Right ventricle myocardium superior (tissue), 1 donor: ENCODE measurements around the gene FLOT2. TPM values are rescaled to one million over a fixed set of nuclear protein-coding genes. Genes with fewer than 3 reads are reported as not detected.
"Not testable (repeated sequence)": the region's sequence is repeated elsewhere in the genome, so short reads cannot be mapped to it uniquely, and the experiment has no call there.

Source experiments
- ATAC-seq: fragments of 200-7000 bp; cut with Tn5 transposase; one replicate; pipeline ENCODE4 v1.9.1; 2020; ENCODE audit warnings: mild to moderate bottlenecking; ENCODE audit not compliant: poor library complexity
- DNase-seq: peaks from one replicate; pipeline ENCODE4 v3.0.0-alpha.2; 2020
- intact Hi-C: fragments of 100-400 bp; cut with DNase I; formaldehyde crosslinking; loops from one replicate; pipeline ENCODE4 v1.11.2; 2022
- total RNA-seq: library from RNA; stranded (reverse); fragmentation: NEBNext Ultra II Directional; extraction: Animal tissue kit (Norgen Biotek cat#: 25700); gene quantifications from one replicate; pipeline ENCODE4 v1.2.1, GENCODE V29; 2021
- donor health status: DM: no; HTN: yes; CAD: no; lungs with severe emphysema.

FLOT2 gene
- total RNA-seq, 1 donor from 2014 or later, result 101 TPM

- no peak for DNase-seq
- intact Hi-C loops, result no loop called here
Observed at GRCh38 chr17:28881533-28882056, 15.9 kb downstream of the FLOT2 start.

GRCh38 chr17:28880572-28880945 lies 17.0 kb downstream of the FLOT2 start:
- intact Hi-C loops, result no loop called here
- no peak for ATAC-seq
- no peak for DNase-seq

More at GRCh38 chr17:28881533-28882056, 15.9 kb downstream of the FLOT2 start:
- ATAC-seq, result no peak

GRCh38 chr17:28879886-28880571 lies 17.5 kb downstream of the FLOT2 start:
- ATAC-seq, result no peak
- DNase-seq, result no peak
- intact Hi-C loops, result no loop called here

- intact Hi-C loops, result no loop called here
- ATAC-seq, result no peak
- no peak for DNase-seq
Observed at GRCh38 chr17:28878981-28879380, 18.6 kb downstream of the FLOT2 start.

- intact Hi-C loops, result no loop called here
- no peak for DNase-seq
- no peak for ATAC-seq
Observed at GRCh38 chr17:28878158-28878910, 19.2 kb downstream of the FLOT2 start.

- intact Hi-C loops, DNase-seq, ATAC-seq: not testable (repeated sequence)
Observed at GRCh38 chr17:28877150-28877711, 20.3 kb downstream of the FLOT2 start.

- DNase-seq (no peak), ATAC-seq (no peak)
- intact Hi-C loops, result no loop called here
Observed at GRCh38 chr17:28875848-28876550, 21.5 kb downstream of the FLOT2 start.

- DNase-seq (no peak), ATAC-seq (no peak)
- intact Hi-C loops, result no loop called here
Observed at GRCh38 chr17:28874750-28875149, 22.8 kb downstream of the FLOT2 start.

GRCh38 chr17:28873839-28874238 lies 23.7 kb downstream of the FLOT2 start:
- intact Hi-C loops, result no loop called here
- no peak for DNase-seq
- no peak for ATAC-seq

GRCh38 chr17:28871056-28871579 lies 26.4 kb downstream of the FLOT2 start:
- intact Hi-C loops, result no loop called here
- ATAC-seq, result no peak
- DNase-seq, result no peak

- no peak for DNase-seq
- ATAC-seq, result no peak
- intact Hi-C loops, result no loop called here
Observed at GRCh38 chr17:28867276-28867675, 30.3 kb downstream of the FLOT2 start.

- ATAC-seq, result no peak
- DNase-seq, result no peak
- intact Hi-C loops, result no loop called here
Observed at GRCh38 chr17:28865946-28866752, 31.4 kb downstream of the FLOT2 start.

GRCh38 chr17:28864991-28865849 lies 32.3 kb downstream of the FLOT2 start:
- intact Hi-C loops, result no loop called here
- ATAC-seq (peak; percentile 31), DNase-seq (no peak)

- DNase-seq (no peak), ATAC-seq (no peak)
- intact Hi-C loops, result no loop called here
Observed at GRCh38 chr17:28863953-28864352, 33.6 kb downstream of the FLOT2 start.

GRCh38 chr17:28862561-28862960 lies 35.0 kb downstream of the FLOT2 start:
- intact Hi-C loops, result no loop called here
- ATAC-seq, result no peak
- no peak for DNase-seq

- DNase-seq, result no peak
- intact Hi-C loops, result no loop called here
- no peak for ATAC-seq
Observed at GRCh38 chr17:28861393-28862203, 35.9 kb downstream of the FLOT2 start.
